ENCODE results near the gene PIAS1. TPM values are rescaled to one million over a fixed set of nuclear protein-coding genes. Genes with fewer than 3 reads are reported as not detected.

Gene PIAS1
- total RNA-seq, 2 experiments from 2014 or later = 44.1 to 59.0 TPM

- no peak overlapping the region for H2AFZ ChIP-seq (ENCODE audit: low read length)
- POLR2A ChIA-PET = interaction anchor here (0.6 kb wide), 1 partner anchor 12 kb away, joined by 6 read pairs; no protein-coding TSS in a partner anchor
- H3K4me2 ChIP-seq (ENCODE audit: low read length) = no peak overlapping the region
- H3K27ac ChIP-seq (ENCODE audit: low read depth, low read length, poor library complexity, severe bottlenecking) = no peak overlapping the region
- H3K9me2 ChIP-seq (ENCODE audit: insufficient read depth, low read length) = no peaks in the 10 kb centered on the region
- H3K4me3 ChIP-seq (ENCODE audit: low read depth, low read length, poor library complexity, severe bottlenecking) = no peak overlapping the region
- no peak for DNase-seq (ENCODE audit: low spot score)
- H3K36me3 ChIP-seq (ENCODE audit: insufficient read depth, low read length) = peaks cover 75% of the 10 kb centered on the region
- peaks cover 29% of the 10 kb centered on the region for H3K4me1 ChIP-seq (ENCODE audit: insufficient read depth, low read length, poor library complexity, severe bottlenecking)
- no peaks in the 10 kb centered on the region for H3K9me3 ChIP-seq (ENCODE audit: low read length)
- TF ChIP-seq EZH2phosphoT487 (IDR thresholded peaks at IDR 0.05; ENCODE audit: borderline replicate concordance, low read depth, low read length) (no peak), CTCF (conservative IDR thresholded peaks at IDR 0.05; ENCODE audit: low read length) (no peak)
- intact Hi-C loops (cut with micrococcal nuclease; ENCODE audit: unreplicated experiment) = no loop called here
- CTCF ChIA-PET (ENCODE audit: unreplicated experiment) = no interaction called here
- H4K20me1 ChIP-seq (ENCODE audit: insufficient read depth, low read length) = no peaks in the 10 kb centered on the region
- BruUV-seq (replicated peaks) = no TSS peak
- peaks cover 45% of the 10 kb centered on the region; the same call in 1 of the 2 replicates for H3K79me2 ChIP-seq (ENCODE audit: insufficient read depth, low read depth, low read length)
Observed at GRCh38 chr15:68213991-68214837, 160.1 kb downstream of the PIAS1 start.

GRCh38 chr15:68214838-68215254 lies 160.7 kb downstream of the PIAS1 start:
- Histone ChIP-seq H3K4me3 (ENCODE audit: low read depth, low read length, poor library complexity, severe bottlenecking) (no peak overlapping the region), H2AFZ (ENCODE audit: low read length) (no peak overlapping the region), H3K9me2 (ENCODE audit: insufficient read depth, low read length) (no peaks in the 10 kb centered on the region), H3K9me3 (ENCODE audit: low read length) (no peaks in the 10 kb centered on the region), H3K79me2 (ENCODE audit: insufficient read depth, low read depth, low read length) (peaks cover 48% of the 10 kb centered on the region; the same call in 1 of the 2 replicates), H3K36me3 (ENCODE audit: insufficient read depth, low read length) (peaks cover 77% of the 10 kb centered on the region), H4K20me1 (ENCODE audit: insufficient read depth, low read length) (no peaks in the 10 kb centered on the region), H3K4me2 (ENCODE audit: low read length) (no peak overlapping the region), H3K4me1 (ENCODE audit: insufficient read depth, low read length, poor library complexity, severe bottlenecking) (peaks cover 23% of the 10 kb centered on the region), H3K27ac (ENCODE audit: low read depth, low read length, poor library complexity, severe bottlenecking) (no peak overlapping the region)
- no peak for DNase-seq (ENCODE audit: low spot score)
- intact Hi-C loops (cut with micrococcal nuclease; ENCODE audit: unreplicated experiment) = no loop called here
- POLR2A ChIA-PET = interaction anchor here (2.0 kb wide), 1 partner anchor 10 kb away, joined by 8 read pairs; no protein-coding TSS in a partner anchor
- CTCF ChIA-PET (ENCODE audit: unreplicated experiment) = no interaction called here
- BruUV-seq (replicated peaks) = no TSS peak
- TF ChIP-seq EZH2phosphoT487 (IDR thresholded peaks at IDR 0.05; ENCODE audit: borderline replicate concordance, low read depth, low read length) (no peak), CTCF (conservative IDR thresholded peaks at IDR 0.05; ENCODE audit: low read length) (no peak)

- peaks cover 71% of the 10 kb centered on the region for H3K36me3 ChIP-seq (ENCODE audit: insufficient read depth, low read length)
- intact Hi-C loops (cut with micrococcal nuclease; ENCODE audit: unreplicated experiment) = no loop called here
- H4K20me1 ChIP-seq (ENCODE audit: insufficient read depth, low read length) = no peaks in the 10 kb centered on the region
- peaks cover 55% of the 10 kb centered on the region; the same call in 1 of the 2 replicates for H3K79me2 ChIP-seq (ENCODE audit: insufficient read depth, low read depth, low read length)
- no peaks in the 10 kb centered on the region for H3K9me2 ChIP-seq (ENCODE audit: insufficient read depth, low read length)
- DNase-seq (ENCODE audit: low spot score) = no peak
- H3K4me2 ChIP-seq (ENCODE audit: low read length) = no peak overlapping the region
- H3K27ac ChIP-seq (ENCODE audit: low read depth, low read length, poor library complexity, severe bottlenecking) = no peak overlapping the region
- H3K4me1 ChIP-seq (ENCODE audit: insufficient read depth, low read length, poor library complexity, severe bottlenecking) = no peaks in the 10 kb centered on the region
- no TSS peak for BruUV-seq (replicated peaks)
- no peak for TF ChIP-seq CTCF (conservative IDR thresholded peaks at IDR 0.05; ENCODE audit: low read length)
- CTCF ChIA-PET (ENCODE audit: unreplicated experiment) = no interaction called here
- H3K4me3 ChIP-seq (ENCODE audit: low read depth, low read length, poor library complexity, severe bottlenecking) = no peak overlapping the region
- H2AFZ ChIP-seq (ENCODE audit: low read length) = no peak overlapping the region
- POLR2A ChIA-PET = no interaction called here
- H3K9me3 ChIP-seq (ENCODE audit: low read length) = no peaks in the 10 kb centered on the region
Observed at GRCh38 chr15:68217341-68217740, 163.2 kb downstream of the PIAS1 start.
